Endothelial cell of umbilical vein (primary cell): ENCODE measurements around the gene MEX3D. TPM values are rescaled to one million over a fixed set of nuclear protein-coding genes. Genes with fewer than 3 reads are reported as not detected.

Experiments
- BruUV-seq: library from RNA; stranded (reverse); fragments of 400-500 nt; replicated peaks from 2 replicates; lab custom pipeline; 2021; lab: Mats Ljungman, UMichigan
- CTCF ChIA-PET: fragments of 300-600, 350-600 bp; sonication (Branson Sonifier 250); formaldehyde crosslinking; loops from one replicate; lab custom pipeline; 2021; ENCODE audit warnings: antibody characterized with exemption, inconsistent platforms; lab: Charles Lee
- POLR2A ChIA-PET: fragments of 300-600, 350-600 bp; sonication (Branson Sonifier 250); formaldehyde crosslinking; loops from one replicate; lab custom pipeline; 2021; ENCODE audit warnings: antibody characterized with exemption, inconsistent platforms; lab: Charles Lee
- DNase-seq: peaks from one replicate; pipeline ENCODE4 v3.0.0-alpha.2; 2011; ENCODE audit warnings: low read depth, low spot score
- FAIRE-seq: peaks from 2 replicates; lab custom pipeline; 2011; peaks lifted over from hg19 to GRCh38; lab: Jason Lieb, UNC
- H2AFZ ChIP-seq: 2 replicates; pipeline ENCODE4 v1.6.0; 2012; ENCODE audit warnings: low read depth, low read length, control low read depth, inconsistent platforms
- H3K27ac ChIP-seq: 2 replicates; pipeline ENCODE4 v1.5.1; 2011; ENCODE audit warnings: low read depth, mild to moderate bottlenecking, control low read depth, low read length, moderate library complexity; ENCODE audit not compliant: insufficient read depth
- H3K27me3 ChIP-seq, 2 experiments: 2 replicates each; pipeline versions ENCODE4 v1.6.0 to v1.6.1; 2011; ENCODE audit warnings: low read length in 2 of 2, mixed read lengths in 1 of 2; ENCODE audit not compliant: control insufficient read depth in 2 of 2, insufficient read depth in 2 of 2
- H3K36me3 ChIP-seq, 2 experiments: 2 replicates in 1 of 2; 3 replicates in 1 of 2; pipeline ENCODE4 v1.5.1; 2011; ENCODE audit warnings: low read length in 2 of 2, mild to moderate bottlenecking in 1 of 2, moderate library complexity in 1 of 2; ENCODE audit not compliant: control insufficient read depth in 2 of 2, insufficient read depth in 2 of 2; ENCODE audit errors: extremely low read depth in 1 of 2
- H3K4me1 ChIP-seq: 3 replicates; pipeline ENCODE4 v1.5.1; 2011; ENCODE audit warnings: mild to moderate bottlenecking, low read length; ENCODE audit not compliant: control insufficient read depth, insufficient read depth; ENCODE audit errors: extremely low read depth
- H3K4me2 ChIP-seq: 2 replicates; pipeline ENCODE4 v1.6.1; 2011; ENCODE audit warnings: low read length, control low read depth, mixed read lengths; ENCODE audit not compliant: insufficient read depth
- H3K4me3 ChIP-seq, 3 experiments: fragments of 200-600 bp in 1 of 3; sonication (generic), shearing (Covaris generic) in 1 of 3; replicated peaks in 1 of 3; 2 replicates each; pipeline ENCODE4 v1.5.1; 2011 to 2016; ENCODE audit warnings: control low read depth in 3 of 3, low read length in 3 of 3, mild to moderate bottlenecking in 2 of 3, inconsistent platforms in 1 of 3, low read depth in 1 of 3, moderate library complexity in 1 of 3; ENCODE audit not compliant: insufficient read depth in 1 of 3
- H3K79me2 ChIP-seq: 2 replicates; pipeline ENCODE4 v1.6.0; 2012; ENCODE audit warnings: low read length, inconsistent platforms; ENCODE audit not compliant: control insufficient read depth, insufficient read depth
- H3K9ac ChIP-seq: replicated peaks from 2 replicates; pipeline ENCODE3; 2011; ENCODE audit warnings: low read length, control low read depth; ENCODE audit not compliant: insufficient read depth; ENCODE audit errors: extremely low read depth
- H3K9me1 ChIP-seq: replicated peaks from 3 replicates; pipeline ENCODE4 v1.6.0; 2011; ENCODE audit warnings: mild to moderate bottlenecking, low read length; ENCODE audit not compliant: control insufficient read depth, insufficient read depth; ENCODE audit errors: extremely low read depth
- H3K9me3 ChIP-seq: replicated peaks from 2 replicates; pipeline ENCODE4 v1.5.1; 2012; ENCODE audit warnings: low read length, inconsistent platforms; ENCODE audit not compliant: control insufficient read depth, insufficient read depth
- H4K20me1 ChIP-seq: replicated peaks from 2 replicates; pipeline ENCODE3; 2011; ENCODE audit warnings: mild to moderate bottlenecking, low read length; ENCODE audit not compliant: control insufficient read depth, insufficient read depth; ENCODE audit errors: extremely low read depth
- CTCF ChIP-seq, 2 donors: IDR thresholded peaks; 1 replicate in 1 of 2; 2 replicates in 1 of 2; pipeline ENCODE4 v1.5.1; 2011; ENCODE audit warnings: low read length in 2 of 2, mild to moderate bottlenecking in 2 of 2, moderate library complexity in 2 of 2, control low read depth in 1 of 2, inconsistent platforms in 1 of 2, low read depth in 1 of 2; ENCODE audit not compliant: insufficient read depth in 1 of 2; ENCODE audit errors: extremely low read depth in 1 of 2
- EZH2 ChIP-seq: IDR thresholded peaks from 2 replicates; pipeline ENCODE4 v1.6.1; 2012; ENCODE audit warnings: borderline replicate concordance, low read depth, mild to moderate bottlenecking, moderate library complexity, low read length, inconsistent platforms; ENCODE audit not compliant: severe bottlenecking
- FOS ChIP-seq: IDR thresholded peaks from 2 replicates; pipeline ENCODE4 v1.6.1; 2011; ENCODE audit warnings: mild to moderate bottlenecking, low read length, moderate library complexity, borderline replicate concordance; ENCODE audit not compliant: insufficient read depth
- GATA2 ChIP-seq: IDR thresholded peaks from 2 replicates; pipeline ENCODE4 v1.7.0; 2011; ENCODE audit warnings: low read depth, mild to moderate bottlenecking, moderate library complexity, mixed read lengths, low read length; ENCODE audit not compliant: insufficient read length, insufficient read depth
- MAX ChIP-seq: IDR thresholded peaks from 2 replicates; pipeline ENCODE4 v1.6.1; 2011; ENCODE audit not compliant: insufficient read depth, insufficient read length
- MYC ChIP-seq: IDR thresholded peaks from one replicate; pipeline ENCODE4 v1.6.1; 2011; ENCODE audit warnings: mild to moderate bottlenecking, low read depth, low read length
- POLR2A ChIP-seq: IDR thresholded peaks from 2 replicates; pipeline ENCODE4 v1.6.1; 2012; ENCODE audit warnings: low read depth, mild to moderate bottlenecking, control low read depth, low read length
- dilution Hi-C: fragments of 300-500 bp; cut with MboI; formaldehyde crosslinking; loops from one replicate; pipeline ENCODE4 v1.15.0; 2019; ENCODE audit warnings: low sequenced_read_pairs; ENCODE audit not compliant: extremely low pct_ligation_motif_present
- intact Hi-C: fragments of 100-400 bp; cut with micrococcal nuclease; formaldehyde crosslinking; loops from one replicate; pipeline ENCODE4 v1.10.0; 2022
- polyA plus RNA-seq, 4 experiments: library from polyadenylated mRNA; depleted of rRNA in 3 of 4; stranded (reverse) in 3 of 4; unstranded in 1 of 4; fragments of >200 nt; gene quantifications; 2 replicates each; pipeline versions ENCODE4 v1.2.1 to v1.2.3, GENCODE V29; 2011 to 2012; ENCODE audit warnings: missing spikeins in 1 of 4
- total RNA-seq: library from RNA; stranded (reverse); gene quantifications from 2 replicates; pipeline ENCODE4 v1.2.3, GENCODE V29; 2021

Gene MEX3D
- total and polyA plus RNA-seq, 2 donors (not counting 3 experiments of a cell fraction or from before 2014, with no cell fraction given), result 30.0 to 96.7 TPM

- no peak overlapping the region for H3K4me2 ChIP-seq
- H3K9me1 ChIP-seq, result no peaks in the 10 kb centered on the region
- H3K79me2 ChIP-seq, result no peaks in the 10 kb centered on the region
- dilution Hi-C loops (no loop called here), intact Hi-C loops (loop anchor here (5.0 kb wide), 1 partner anchor 229 kb away; no protein-coding TSS in a partner anchor)
- CTCF ChIA-PET, result interaction anchor here (0.8 kb wide), 1 partner anchor 46 kb away, joined by 3 read pairs; no protein-coding TSS in a partner anchor
- no peaks in the 10 kb centered on the region for H3K4me1 ChIP-seq
- no peak for DNase-seq
- TF ChIP-seq FOS (no peak), EZH2 (no peak), CTCF (IDR thresholded peaks at IDR 0.05; ENCODE audit: extremely low read depth in 1 of 2, insufficient read depth in 1 of 2, low read depth in 1 of 2, low read length in 2 of 2) (no peak), MYC (no peak), GATA2 (no peak), POLR2A (no peak), MAX (no peak)
- no peak overlapping the region for H2AFZ ChIP-seq
- no peak overlapping the region for H3K27ac ChIP-seq
- BruUV-seq, result no TSS peak
- H3K36me3 ChIP-seq, result no peaks in the 10 kb centered on the region
- H4K20me1 ChIP-seq, result no peaks in the 10 kb centered on the region
- POLR2A ChIA-PET, result no interaction called here
- peaks cover 5 to 8% of the 10 kb centered on the region in 2 experiments for H3K27me3 ChIP-seq
- H3K4me3 ChIP-seq, result no peak overlapping the region
- FAIRE-seq, result no peak
- H3K9ac ChIP-seq, result no peak overlapping the region
- H3K9me3 ChIP-seq, result no peaks in the 10 kb centered on the region
Measured at GRCh38 chr19:1511318-1512317, 56.5 kb downstream of the MEX3D start.
